K562 treated with DMSO at 1 percent for 24 hours (cell line): ENCODE results near the gene TTLL3. TPM values are rescaled to one million over a fixed set of nuclear protein-coding genes. Genes with fewer than 3 reads are reported as not detected.

Experiments
- total RNA-seq: library from RNA; unstranded; fragments of 300-600 nt; gene quantifications from 2 replicates; pipeline ENCODE4 v1.2.3, GENCODE V29; 2022; ENCODE audit warnings: low read depth; ENCODE audit not compliant: insufficient read depth

TTLL3 gene
- 57.5 and 59.2 TPM in 2 replicates for total RNA-seq

GRCh38 chr3:9809615-9810432, at the start of gene TTLL3:
TTLL3 (plus strand) TSS chr3:9810262; CDS start chr3:9810662, 400 bp downstream.

GRCh38 chr3:9769426-9770275, 40.4 kb upstream of the TTLL3 start, which contains the start of gene CAMK1:
CAMK1 (minus strand) TSS chr3:9769947; CDS start chr3:9767749, 2,198 bp downstream.

GRCh38 chr3:9792405-9793160, 17.5 kb upstream of the TTLL3 start, which contains the start of the genes ARPC4 and TADA3:
ARPC4 (plus strand) TSS chr3:9793082; CDS start chr3:9793122, 40 bp downstream.
TADA3 (minus strand) TSS chr3:9792473; CDS start chr3:9791466, 1,007 bp downstream.

GRCh38 chr3:9843715-9844438, 33.8 kb downstream of the TTLL3 start, which contains the start of gene RPUSD3:
RPUSD3 (minus strand) TSS chr3:9844008; CDS start chr3:9843990, 18 bp downstream.

DNA sequence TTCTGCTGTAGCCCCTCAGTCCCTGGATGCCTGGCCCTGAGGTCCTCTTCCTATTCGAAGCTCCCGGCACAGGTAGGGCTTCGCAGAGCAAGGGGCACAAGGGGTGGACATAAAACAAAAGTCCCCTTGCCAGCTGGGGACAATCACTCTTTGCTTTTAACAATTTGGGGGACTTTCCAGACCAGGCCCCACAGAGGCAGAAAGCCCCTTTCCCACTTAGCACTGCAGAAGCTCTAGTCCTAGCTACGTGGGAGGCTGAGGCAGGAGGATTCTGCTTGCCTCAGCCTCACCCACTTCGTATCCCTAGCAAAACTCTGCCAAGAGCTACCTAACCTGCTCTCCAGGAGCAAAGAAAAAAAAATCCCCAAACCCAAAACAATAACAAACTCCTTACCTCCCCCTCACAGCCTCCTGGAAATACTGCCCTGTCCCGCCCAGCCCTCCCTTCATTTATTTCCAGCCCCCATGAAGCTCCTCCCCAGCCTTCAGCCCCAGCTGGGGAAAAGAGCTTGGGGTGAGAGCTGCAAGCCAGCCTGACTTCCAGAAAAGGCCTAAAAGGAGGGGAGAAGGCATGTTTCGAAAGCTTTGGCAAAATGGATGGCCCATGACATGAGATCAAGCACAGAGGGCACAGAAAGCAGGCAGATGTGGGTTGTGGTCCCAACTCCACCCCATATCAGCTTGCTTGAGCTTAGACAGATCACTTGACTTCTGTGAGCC, 69.9 kb downstream of the TTLL3 start, which contains the start of gene CIDEC:
CIDEC (minus strand) TSS at position 424 of the 720 bp plus-strand sequence. CDS start 1,767 bp downstream, outside the sequence.

Other genes with a start within 250 kb of the TTLL3 start
- gene MTMR14, start 160.8 kb upstream of the TTLL3 start, total RNA-seq, result 73.4 and 75.7 TPM in 2 replicates
- 0.34 and 0.74 TPM in 2 replicates for gene CPNE9, start 106.4 kb upstream of the TTLL3 start, total RNA-seq
- 28.3 and 30.1 TPM in 2 replicates for gene BRPF1, start 78.5 kb upstream of the TTLL3 start, total RNA-seq
- gene OGG1, start 60.3 kb upstream of the TTLL3 start, total RNA-seq, result 42.1 and 44.4 TPM in 2 replicates
- 11.5 and 12.9 TPM in 2 replicates for gene CAMK1, start 40.3 kb upstream of the TTLL3 start, total RNA-seq
- gene TADA3, start 17.8 kb upstream of the TTLL3 start, total RNA-seq, result 122 and 125 TPM in 2 replicates
- gene ARPC4, start 17.2 kb upstream of the TTLL3 start, total RNA-seq, result 41.9 and 49.5 TPM in 2 replicates
- gene RPUSD3, start 33.7 kb downstream of the TTLL3 start, total RNA-seq, result 110 and 113 TPM in 2 replicates
- gene CIDEC, start 70.0 kb downstream of the TTLL3 start, total RNA-seq, result not detected in 2 replicates
- gene JAGN1, start 80.3 kb downstream of the TTLL3 start, total RNA-seq, result 63.6 and 67.0 TPM in 2 replicates
- gene IL17RE, start 92.6 kb downstream of the TTLL3 start, total RNA-seq, result 0.30 and 0.50 TPM in 2 replicates
- gene IL17RC, start 106.8 kb downstream of the TTLL3 start, total RNA-seq, result 47.0 and 49.0 TPM in 2 replicates
- gene CRELD1, start 123.6 kb downstream of the TTLL3 start, total RNA-seq, result 28.5 and 31.8 TPM in 2 replicates
- 3.8 and 4.1 TPM in 2 replicates for gene PRRT3, start 142.1 kb downstream of the TTLL3 start, total RNA-seq
- gene EMC3, start 176.6 kb downstream of the TTLL3 start, total RNA-seq, result 46.7 and 52.2 TPM in 2 replicates
- 34.1 and 54.1 TPM in 2 replicates for gene FANCD2, start 216.2 kb downstream of the TTLL3 start, total RNA-seq